OCI-LY3 (cell line): ENCODE data around the gene IFNB1.

ENCODE experiments used
- EZH2phosphoT487 ChIP-seq: fragments of 200-600 bp; shearing (Covaris generic); IDR thresholded peaks from 2 replicates; pipeline ENCODE4 v1.6.1; 2018; ENCODE audit warnings: antibody characterized with exemption, mixed run types, low read depth
- TF ChIP-seq, protein P1 (sequence below): fragments of 200-600, 300-600 bp; sonication (generic); IDR thresholded peaks from 2 replicates; pipeline ENCODE4 v1.5.1; 2014; ENCODE audit warnings: antibody characterized with exemption, low read length, low read depth

DNA sequence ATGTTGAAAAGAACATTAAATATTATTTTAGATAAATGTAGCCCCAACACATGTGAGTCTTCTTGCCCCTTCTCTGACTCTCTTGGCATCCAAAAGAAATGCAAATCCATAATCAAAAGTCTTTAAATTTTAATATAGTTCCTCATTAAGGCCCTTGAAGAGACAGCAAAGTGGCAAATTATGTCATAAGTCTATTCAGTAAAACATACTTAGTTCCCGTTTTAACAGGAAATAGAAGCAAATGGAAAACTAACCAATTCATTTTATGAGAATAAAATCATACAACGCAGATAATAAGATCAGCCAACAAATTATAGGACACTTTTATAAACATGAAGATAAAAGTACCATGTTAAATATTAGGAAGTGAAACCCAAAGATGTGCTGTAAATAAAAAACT is 20.1 kb upstream of the IFNB1 start:
- TF ChIP-seq, protein P1, sequence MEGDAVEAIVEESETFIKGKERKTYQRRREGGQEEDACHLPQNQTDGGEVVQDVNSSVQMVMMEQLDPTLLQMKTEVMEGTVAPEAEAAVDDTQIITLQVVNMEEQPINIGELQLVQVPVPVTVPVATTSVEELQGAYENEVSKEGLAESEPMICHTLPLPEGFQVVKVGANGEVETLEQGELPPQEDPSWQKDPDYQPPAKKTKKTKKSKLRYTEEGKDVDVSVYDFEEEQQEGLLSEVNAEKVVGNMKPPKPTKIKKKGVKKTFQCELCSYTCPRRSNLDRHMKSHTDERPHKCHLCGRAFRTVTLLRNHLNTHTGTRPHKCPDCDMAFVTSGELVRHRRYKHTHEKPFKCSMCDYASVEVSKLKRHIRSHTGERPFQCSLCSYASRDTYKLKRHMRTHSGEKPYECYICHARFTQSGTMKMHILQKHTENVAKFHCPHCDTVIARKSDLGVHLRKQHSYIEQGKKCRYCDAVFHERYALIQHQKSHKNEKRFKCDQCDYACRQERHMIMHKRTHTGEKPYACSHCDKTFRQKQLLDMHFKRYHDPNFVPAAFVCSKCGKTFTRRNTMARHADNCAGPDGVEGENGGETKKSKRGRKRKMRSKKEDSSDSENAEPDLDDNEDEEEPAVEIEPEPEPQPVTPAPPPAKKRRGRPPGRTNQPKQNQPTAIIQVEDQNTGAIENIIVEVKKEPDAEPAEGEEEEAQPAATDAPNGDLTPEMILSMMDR: no peak
- no peak for TF ChIP-seq EZH2phosphoT487
